ENCODE data around the gene FOXK2. TPM values are rescaled to one million over a fixed set of nuclear protein-coding genes. Genes with fewer than 3 reads are reported as not detected.

Gene FOXK2
- total RNA-seq, 3 donors from 2014 or later = 25.0 to 48.6 (median 36.7) TPM

DNA sequence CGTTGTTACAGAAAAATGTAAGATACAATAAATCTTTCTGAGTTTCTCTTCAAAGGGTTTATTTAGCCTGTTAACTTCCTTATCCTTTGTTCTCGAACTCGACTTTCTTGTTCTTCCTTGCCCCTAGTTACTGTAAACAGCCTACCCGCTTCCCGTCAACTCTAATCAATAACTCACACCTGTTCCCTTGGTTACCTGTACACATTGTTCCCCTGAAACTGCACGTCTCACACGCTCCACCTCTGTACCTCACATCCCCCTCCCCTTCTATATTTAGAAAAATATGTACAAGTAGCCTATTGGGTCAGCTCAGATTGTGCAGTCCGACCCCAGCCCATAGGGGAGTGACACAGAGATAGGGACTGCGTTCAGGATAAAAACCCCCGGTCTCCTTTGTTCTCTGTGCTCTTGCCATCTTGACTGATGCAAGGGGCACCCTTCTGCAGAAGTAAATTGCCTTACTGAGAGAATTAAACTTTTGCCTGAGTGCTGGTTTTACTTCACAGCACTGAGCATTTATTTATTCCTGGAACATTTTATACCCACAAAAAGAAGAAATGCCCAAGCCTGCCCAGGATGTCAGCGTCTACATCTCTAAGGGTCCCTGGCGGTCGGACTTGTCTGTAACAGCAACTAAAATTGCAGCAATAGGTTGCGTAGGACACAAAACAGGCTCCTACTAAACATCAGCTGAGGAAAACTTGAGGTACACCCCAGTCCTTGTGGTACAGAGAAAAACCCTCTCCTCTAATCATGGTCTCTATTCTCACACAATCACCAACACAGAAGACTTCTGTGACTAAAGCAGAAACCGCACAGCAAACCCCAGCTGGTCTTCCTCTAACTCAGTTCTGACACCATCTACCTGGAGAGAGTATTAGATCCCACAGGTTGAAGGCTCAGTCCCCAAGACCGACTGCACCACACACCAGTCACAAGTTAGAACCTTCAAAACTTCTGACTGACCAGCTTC lies 117.4 kb downstream of the FOXK2 start:
- TF ChIP-seq POLR2AphosphoS5 (IDR thresholded peaks at IDR 0.05) (peak in 1 of 3 donors; percentile 19), POLR2A (IDR thresholded peaks at IDR 0.05) (no peak)
- TF ChIP-seq, protein P1, sequence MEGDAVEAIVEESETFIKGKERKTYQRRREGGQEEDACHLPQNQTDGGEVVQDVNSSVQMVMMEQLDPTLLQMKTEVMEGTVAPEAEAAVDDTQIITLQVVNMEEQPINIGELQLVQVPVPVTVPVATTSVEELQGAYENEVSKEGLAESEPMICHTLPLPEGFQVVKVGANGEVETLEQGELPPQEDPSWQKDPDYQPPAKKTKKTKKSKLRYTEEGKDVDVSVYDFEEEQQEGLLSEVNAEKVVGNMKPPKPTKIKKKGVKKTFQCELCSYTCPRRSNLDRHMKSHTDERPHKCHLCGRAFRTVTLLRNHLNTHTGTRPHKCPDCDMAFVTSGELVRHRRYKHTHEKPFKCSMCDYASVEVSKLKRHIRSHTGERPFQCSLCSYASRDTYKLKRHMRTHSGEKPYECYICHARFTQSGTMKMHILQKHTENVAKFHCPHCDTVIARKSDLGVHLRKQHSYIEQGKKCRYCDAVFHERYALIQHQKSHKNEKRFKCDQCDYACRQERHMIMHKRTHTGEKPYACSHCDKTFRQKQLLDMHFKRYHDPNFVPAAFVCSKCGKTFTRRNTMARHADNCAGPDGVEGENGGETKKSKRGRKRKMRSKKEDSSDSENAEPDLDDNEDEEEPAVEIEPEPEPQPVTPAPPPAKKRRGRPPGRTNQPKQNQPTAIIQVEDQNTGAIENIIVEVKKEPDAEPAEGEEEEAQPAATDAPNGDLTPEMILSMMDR (IDR thresholded peaks at IDR 0.05) = no peak
- H3K4me1 ChIP-seq = no peaks in the 10 kb centered on the region
- H3K27ac ChIP-seq = peak overlapping the region; percentile 88 to 91
- no peaks in the 10 kb centered on the region for H3K36me3 ChIP-seq
- H3K27me3 ChIP-seq = no peaks in the 10 kb centered on the region
- H3K9me3 ChIP-seq = peaks cover 0 to 11% of the 10 kb centered on the region in 2 donors
- peak overlapping the region in 1 of 3 donors; percentile 27 for H3K4me3 ChIP-seq
- DNase-seq (ENCODE audit: low spot score in 2 of 2) = peak in 1 of 2 donors; percentile 63
- intact Hi-C loops (cut with DNase I; ENCODE audit: low total_unique reads) = no loop called here

DNA sequence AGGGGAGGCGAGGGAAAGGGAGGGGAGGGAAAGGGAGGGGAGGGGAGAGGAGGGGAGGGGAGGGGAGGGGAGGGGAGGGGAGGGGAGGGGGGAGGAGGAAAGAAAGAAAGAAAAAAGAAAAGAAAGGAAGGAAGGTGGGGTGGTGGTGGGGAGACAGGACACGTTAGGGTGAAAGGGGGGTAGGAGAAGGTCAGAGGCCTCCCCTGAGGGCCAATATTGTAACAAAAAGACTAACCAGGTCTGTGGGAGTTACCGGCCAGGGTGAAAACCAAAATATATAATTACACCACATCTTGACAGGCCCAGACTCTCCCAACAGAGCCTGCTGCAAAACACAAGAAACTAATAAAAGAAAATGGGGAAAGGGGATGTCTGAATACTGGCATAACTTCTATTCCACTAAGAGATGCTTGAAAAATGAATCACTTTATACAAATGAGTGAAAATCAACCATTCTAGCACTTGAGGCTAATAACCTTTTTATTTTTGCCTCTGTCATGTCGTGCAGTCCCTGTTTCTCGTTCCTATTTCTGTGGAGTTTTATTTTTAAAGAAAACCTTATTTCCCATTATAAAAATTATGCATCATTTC lies 118.7 kb downstream of the FOXK2 start:
- no peaks in the 10 kb centered on the region for H3K4me1 ChIP-seq
- H3K9me3 ChIP-seq = peaks cover 0 to 11% of the 10 kb centered on the region in 2 donors
- TF ChIP-seq POLR2AphosphoS5 (IDR thresholded peaks at IDR 0.05) = no peak
- TF ChIP-seq, protein P1 (IDR thresholded peaks at IDR 0.05) = no peak
- no peak for TF ChIP-seq POLR2A (IDR thresholded peaks at IDR 0.05)
- H3K4me3 ChIP-seq = no peak overlapping the region
- H3K36me3 ChIP-seq = no peaks in the 10 kb centered on the region
- intact Hi-C loops (cut with DNase I; ENCODE audit: low total_unique reads) = no loop called here
- no peak for DNase-seq (ENCODE audit: low spot score in 2 of 2)
- no peaks in the 10 kb centered on the region for H3K27me3 ChIP-seq
- peak overlapping the region; percentile 14 to 91 for H3K27ac ChIP-seq

DNA sequence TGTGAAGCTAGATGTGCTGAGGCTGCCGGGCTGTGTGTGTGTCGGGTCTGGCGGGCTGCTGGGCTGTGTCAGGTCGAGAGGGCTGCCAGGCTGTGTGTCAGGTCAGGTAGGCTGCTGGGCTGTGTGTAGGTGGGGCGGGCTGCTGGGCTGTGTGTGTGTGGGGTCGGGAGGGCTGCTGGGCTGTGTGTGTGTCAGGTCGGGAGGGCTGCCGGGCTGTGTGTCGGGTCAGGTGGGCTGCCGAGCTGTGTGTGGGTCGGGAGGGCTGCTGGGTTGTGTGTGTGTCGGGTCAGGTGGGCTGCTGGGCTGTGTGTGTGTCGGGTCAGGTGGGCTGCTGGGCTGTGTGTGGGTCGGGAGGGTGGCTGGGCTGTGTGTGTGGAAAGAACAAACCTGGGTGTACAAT lies 120.1 kb downstream of the FOXK2 start:
- H3K27me3 ChIP-seq = no peaks in the 10 kb centered on the region
- H3K4me3 ChIP-seq = no peak overlapping the region
- H3K36me3 ChIP-seq = no peaks in the 10 kb centered on the region
- TF ChIP-seq POLR2AphosphoS5 (IDR thresholded peaks at IDR 0.05) (no peak), POLR2A (IDR thresholded peaks at IDR 0.05) (no peak)
- TF ChIP-seq, protein P1 (IDR thresholded peaks at IDR 0.05) = no peak
- peak overlapping the region; percentile 56 to 91 for H3K27ac ChIP-seq
- no peaks in the 10 kb centered on the region for H3K4me1 ChIP-seq
- H3K9me3 ChIP-seq = peaks cover 0 to 11% of the 10 kb centered on the region in 2 donors
- DNase-seq (ENCODE audit: low spot score in 2 of 2) = no peak
- intact Hi-C loops (cut with DNase I; ENCODE audit: low total_unique reads) = no loop called here

DNA sequence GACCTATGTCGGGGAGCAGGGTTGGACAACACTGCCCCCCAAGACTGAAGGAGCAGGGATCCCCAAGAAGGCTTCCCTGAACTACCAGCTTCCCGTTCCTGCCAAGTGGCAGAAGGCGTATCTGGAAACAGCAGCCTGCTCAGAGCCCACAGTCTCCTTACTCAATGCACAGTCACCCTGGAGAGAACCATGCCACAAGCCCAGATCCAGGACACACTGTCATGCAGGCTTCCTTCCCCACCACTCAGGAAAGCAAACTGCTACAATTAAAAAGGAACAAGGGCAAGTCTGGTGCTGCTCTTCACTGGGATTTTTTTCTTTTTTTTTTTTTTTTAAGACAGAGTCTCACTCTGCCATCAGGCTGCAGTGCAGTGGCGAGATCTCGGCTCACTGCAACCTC lies 120.5 kb downstream of the FOXK2 start:
- no peak for DNase-seq (ENCODE audit: low spot score in 2 of 2)
- TF ChIP-seq POLR2A (IDR thresholded peaks at IDR 0.05) (no peak), POLR2AphosphoS5 (IDR thresholded peaks at IDR 0.05) (no peak)
- TF ChIP-seq, protein P1 (IDR thresholded peaks at IDR 0.05) = no peak
- no peak overlapping the region for H3K4me3 ChIP-seq
- peaks cover 0 to 11% of the 10 kb centered on the region in 2 donors for H3K9me3 ChIP-seq
- H3K27ac ChIP-seq = peak overlapping the region; percentile 56 to 91
- H3K36me3 ChIP-seq = no peaks in the 10 kb centered on the region
- intact Hi-C loops (cut with DNase I; ENCODE audit: low total_unique reads) = no loop called here
- no peaks in the 10 kb centered on the region for H3K4me1 ChIP-seq
- no peaks in the 10 kb centered on the region for H3K27me3 ChIP-seq

DNA sequence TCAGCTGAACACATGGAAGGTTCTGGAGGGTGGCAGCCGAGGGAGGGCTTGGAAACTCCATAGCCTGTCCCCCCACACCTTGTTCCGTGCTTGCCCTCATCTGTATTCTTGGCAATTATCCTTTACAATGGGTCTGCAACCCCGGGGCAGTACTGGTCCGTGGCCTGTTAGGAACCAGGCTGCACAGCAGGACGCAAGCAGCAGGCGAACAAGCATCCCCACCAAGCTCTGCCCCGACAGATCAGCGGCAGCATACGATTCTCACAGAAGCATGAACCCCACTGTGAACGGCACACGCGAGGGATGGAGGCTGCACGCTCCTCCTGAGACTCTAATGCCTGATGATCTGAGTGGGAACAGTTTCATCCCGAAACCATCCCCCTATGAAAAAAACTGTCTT lies 122.5 kb downstream of the FOXK2 start:
- peaks cover 5 to 7% of the 10 kb centered on the region in 2 donors for H3K4me1 ChIP-seq
- H3K4me3 ChIP-seq = no peak overlapping the region
- H3K9me3 ChIP-seq = peaks cover 0 to 6% of the 10 kb centered on the region in 2 donors
- no peak overlapping the region for H3K27ac ChIP-seq
- H3K36me3 ChIP-seq = no peaks in the 10 kb centered on the region
- no peak for DNase-seq (ENCODE audit: low spot score in 2 of 2)
- TF ChIP-seq, protein P1 (IDR thresholded peaks at IDR 0.05) = no peak
- no peak for TF ChIP-seq POLR2AphosphoS5 (IDR thresholded peaks at IDR 0.05)
- no peak for TF ChIP-seq POLR2A (IDR thresholded peaks at IDR 0.05)
- no peaks in the 10 kb centered on the region for H3K27me3 ChIP-seq
- intact Hi-C loops (cut with DNase I; ENCODE audit: low total_unique reads) = no loop called here

Data from breast epithelium (tissue), 4 donors.